Stimulated activated CD4-positive, alpha-beta T cell treated with anti-CD3 and anti-CD28 coated beads, Interleukin-4, amount 100 ng/mL, for 48 hours (primary cell): ENCODE measurements around the gene CACNB4.
"Not testable (repeated sequence)": the region's sequence is repeated elsewhere in the genome, so short reads cannot be mapped to it uniquely, and the experiment has no call there.

Source experiments
- DNase-seq, 2 donors: peaks; one replicate each; pipeline ENCODE4 v3.0.0-alpha.2; 2020; ENCODE audit warnings: low read depth in 2 of 2

CACNB4 gene

GRCh38 chr2:151905963-151906632 lies 192.7 kb downstream of the CACNB4 start:
- no peak for DNase-seq

GRCh38 chr2:151904807-151905206 lies 194.0 kb downstream of the CACNB4 start:
- DNase-seq: no peak

- DNase-seq: no peak
Measured at GRCh38 chr2:151904021-151904420, 194.8 kb downstream of the CACNB4 start.

DNA sequence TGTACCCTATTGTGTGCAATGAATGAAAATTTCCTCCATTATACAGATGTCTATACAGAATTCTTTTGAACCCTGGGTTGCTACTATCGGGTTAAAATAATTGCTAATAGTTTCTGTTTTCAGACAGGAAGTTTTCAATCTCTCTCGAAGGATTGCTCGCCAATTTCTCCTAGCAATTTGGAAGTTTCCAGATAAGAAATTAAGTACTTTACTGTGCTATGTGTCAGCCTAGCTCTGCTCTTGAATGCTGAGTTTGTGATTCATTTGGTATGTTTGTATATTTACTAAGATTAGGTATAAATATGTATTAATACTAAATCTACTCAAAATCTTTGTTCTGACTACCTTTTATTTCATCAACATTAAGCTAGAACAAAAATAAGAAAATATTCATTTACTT lies 196.0 kb downstream of the CACNB4 start:
- no peak for DNase-seq

DNA sequence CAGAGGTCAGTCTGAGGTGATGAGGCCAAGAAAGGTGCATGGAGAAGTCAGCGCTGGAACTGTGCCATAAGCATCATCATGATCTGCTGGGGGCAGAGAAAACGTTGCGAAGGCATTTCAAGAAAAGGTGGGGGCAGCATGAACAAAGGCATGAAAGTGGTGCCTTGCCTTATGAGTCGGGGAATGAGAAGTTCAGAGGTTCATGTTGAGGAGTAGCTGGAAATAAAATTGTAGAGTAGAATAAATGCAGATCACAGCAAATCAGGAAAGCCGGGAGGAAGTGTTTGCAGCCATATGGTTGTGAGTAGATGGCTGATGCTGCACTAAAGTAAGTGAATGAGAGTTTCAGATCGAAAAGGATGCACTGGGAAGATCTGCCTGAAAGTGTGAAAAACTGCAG lies 198.5 kb downstream of the CACNB4 start:
- DNase-seq: no peak

GRCh38 chr2:151899156-151899555 lies 199.7 kb downstream of the CACNB4 start:
- no peak for DNase-seq

DNA sequence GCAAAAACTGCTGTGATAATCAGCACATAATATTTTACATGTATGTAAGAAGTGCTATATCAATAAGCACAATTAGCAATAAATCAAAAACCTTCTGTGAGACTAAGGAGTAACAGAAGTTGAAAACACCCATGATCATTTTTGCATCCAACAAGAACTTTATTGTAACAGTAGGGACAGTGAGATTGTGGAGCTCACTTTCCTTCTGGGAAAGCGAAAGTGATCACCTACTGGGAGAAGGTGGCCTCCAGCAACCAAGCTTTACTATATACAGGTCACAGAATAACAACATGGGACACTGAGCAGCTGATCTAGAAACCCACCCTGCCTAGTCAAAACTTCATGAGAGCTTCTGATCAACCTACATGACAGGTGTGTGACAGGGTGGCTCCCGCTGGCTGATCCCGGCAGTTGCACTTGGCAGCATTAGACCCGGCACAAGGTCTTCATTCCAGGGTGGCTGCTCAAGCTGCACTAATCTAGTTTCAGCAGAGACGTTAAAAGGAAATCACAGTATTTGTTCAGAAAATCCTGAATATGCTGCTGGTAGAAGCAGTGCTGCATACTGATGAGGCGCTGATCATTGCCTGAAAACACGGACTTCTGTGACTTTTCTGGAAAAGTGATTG lies 207.2 kb downstream of the CACNB4 start:
- no peak for DNase-seq

DNA sequence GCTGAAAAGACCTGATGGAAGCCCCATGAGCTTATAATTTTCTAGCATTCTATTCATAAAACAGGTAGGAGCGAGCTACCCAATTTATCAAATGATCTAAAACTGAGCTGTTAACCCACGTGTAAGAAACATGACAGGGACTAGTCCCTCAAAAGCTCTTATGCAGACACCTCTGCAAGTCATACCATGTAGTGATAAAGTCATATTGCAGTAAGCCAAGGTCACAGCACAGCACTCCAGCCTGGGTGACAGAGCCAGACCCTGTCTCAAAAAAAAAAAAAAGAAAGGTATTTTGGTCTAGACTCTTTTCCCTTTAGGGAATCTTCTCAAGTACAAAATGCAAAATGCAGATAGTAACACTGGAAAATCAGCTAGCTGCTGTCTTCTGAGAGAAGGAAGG lies 211.7 kb downstream of the CACNB4 start:
- no peak for DNase-seq

DNA sequence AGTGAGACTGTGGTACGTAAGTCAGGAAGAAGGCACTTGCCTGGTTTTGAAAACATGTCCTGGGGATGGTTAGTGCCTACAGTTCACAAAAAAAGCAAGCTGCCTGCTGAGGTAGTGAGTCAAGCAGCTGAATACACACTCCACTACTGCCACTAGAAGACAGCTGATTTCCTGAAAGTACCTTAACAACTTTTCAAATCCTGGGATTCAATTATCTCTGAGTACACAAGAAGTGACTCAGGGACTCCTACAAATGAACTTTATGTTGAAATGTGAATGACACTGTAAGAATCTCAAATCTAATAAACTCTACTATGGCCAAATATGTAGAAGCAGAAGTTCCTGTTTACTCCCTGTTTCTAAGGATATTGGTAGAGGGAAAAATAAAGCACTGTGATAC lies 212.6 kb downstream of the CACNB4 start:
- no peak for DNase-seq

DNA sequence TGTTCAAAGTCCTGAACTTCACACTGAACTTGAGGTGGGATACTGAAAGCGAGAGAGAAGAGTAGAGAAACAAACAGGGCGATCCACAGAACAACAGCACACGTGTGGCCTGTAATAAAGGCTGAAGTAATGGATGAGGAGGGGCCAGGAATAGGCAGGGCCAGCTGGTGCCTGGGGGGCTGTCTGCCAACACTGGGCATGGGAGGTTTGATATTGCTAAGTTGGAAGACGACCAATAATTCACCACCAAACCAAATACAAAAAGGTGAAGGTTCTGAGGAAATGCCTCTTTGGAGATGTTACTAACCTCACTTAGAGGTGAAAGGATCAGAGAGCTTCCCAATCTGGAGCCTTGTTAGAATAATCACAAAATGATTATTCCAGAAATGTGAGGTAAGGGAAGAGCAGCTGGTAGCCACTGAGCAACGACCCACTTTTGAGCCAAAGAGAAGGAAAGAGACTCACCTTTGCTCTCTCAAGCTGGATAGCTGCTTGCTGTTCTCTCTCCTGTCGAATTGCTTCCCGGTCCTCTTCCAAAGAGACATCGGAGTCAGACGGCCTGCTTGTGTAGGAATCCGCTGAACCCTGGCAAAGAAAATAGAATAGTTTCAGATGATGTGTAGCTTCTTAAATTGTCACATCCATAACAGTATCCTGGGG lies 215.9 kb downstream of the CACNB4 start:
- no peak for DNase-seq

GRCh38 chr2:151881342-151881741 lies 217.5 kb downstream of the CACNB4 start:
- DNase-seq: no peak

DNA sequence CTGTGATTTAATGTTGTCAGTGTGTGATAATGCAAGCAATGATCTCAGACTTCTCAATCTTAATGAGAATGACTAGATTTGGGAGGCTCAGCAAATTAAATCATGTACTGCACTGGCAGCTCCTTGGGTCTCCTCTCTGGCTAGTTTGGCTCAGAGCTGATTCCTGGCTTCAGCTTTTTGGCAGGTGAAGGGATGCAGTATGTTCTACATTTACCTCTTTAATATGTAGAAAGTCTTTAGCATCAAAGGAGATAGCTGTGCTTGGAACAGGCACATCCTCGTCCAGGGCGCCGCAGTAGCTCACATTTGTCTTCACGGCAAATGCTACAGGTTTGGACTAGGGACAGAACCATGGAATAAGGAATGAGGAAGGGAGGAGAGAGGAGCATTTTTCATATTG lies 218.3 kb downstream of the CACNB4 start:
- no peak for DNase-seq

DNA sequence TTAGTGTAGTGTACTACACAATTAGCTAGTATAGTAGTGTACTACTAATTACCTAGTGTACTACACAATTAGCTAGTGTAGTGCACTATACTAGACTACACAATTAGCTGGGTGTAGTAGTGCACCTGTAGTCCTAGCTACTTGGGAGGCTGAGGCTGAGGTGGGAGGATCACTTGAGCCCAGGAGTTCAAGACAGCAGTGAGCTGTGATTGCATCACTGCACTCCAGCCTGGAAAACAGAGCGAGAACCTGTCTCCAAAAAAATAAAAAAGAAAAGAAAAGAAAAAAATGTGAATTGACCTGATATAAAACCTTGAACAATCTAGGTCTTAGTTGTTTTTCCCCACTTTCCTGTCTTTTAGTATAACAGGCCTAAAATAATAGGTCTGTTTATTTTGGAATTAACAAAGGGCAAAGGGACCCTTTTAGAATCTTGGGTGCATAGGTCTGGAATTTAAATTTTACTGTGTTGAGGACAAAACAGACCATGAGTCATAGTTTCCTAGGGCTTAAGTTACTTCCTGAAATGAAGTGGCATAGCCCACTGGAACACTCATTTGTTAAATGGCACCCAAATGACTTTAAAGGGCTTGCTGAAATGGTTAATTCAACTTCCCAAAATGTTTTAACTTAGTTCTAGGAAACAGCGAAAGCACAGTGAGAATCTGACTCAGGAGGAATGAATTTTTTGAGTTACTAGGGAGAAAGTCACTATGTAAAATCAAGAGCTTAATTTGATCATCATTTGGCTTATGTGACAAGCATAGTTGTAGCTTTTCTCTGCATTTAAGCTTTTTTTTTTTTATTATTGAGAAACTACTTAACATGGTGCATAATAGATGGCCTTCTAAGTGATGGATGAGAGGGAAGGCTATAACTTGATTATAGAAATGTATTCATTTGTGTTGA lies 219.9 kb downstream of the CACNB4 start:
- DNase-seq: no peak

- DNase-seq: no peak
Measured at GRCh38 chr2:151878204-151878603, 220.6 kb downstream of the CACNB4 start.

DNA sequence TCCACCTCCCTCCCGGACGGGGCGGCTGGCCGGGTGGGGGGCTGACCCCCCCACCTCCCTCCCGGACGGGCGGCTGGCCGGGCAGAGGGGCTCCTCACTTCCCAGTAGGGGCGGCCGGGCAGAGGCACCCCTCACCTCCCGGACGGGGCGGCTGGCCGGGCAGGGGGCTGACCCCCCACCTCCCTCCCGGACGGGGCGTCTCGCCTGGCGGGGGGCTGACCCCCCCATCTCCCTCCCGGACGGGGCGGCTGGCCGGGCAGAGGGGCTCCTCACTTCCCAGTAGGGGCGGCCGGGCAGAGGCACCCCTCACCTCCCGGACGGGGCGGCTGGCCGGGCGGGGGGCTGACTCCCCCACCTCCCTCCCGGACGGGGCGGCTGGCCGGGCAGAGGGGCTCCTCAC lies 223.2 kb downstream of the CACNB4 start:
- DNase-seq: not testable (repeated sequence)

DNA sequence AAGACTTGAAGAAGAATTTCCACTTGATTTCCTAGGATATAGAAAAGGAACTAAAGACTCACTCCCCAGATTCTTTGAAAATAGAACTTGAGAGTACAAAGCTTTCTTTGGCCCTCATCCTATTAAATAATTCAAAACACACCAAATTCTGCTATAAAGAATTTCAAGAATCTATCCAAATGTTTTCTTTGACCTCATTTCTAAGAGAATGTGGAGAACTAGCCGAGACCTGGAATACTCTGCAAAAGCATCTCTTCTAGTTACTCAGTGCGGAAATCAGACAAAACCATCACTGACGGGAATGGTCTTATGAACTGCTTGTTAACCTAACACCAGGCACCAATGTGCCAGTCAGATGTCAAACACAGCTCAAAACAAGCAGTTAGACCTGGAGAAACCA lies 226.4 kb downstream of the CACNB4 start:
- DNase-seq: no peak

GRCh38 chr2:151869291-151869690 lies 229.6 kb downstream of the CACNB4 start:
- no peak for DNase-seq

GRCh38 chr2:151862700-151863099 lies 236.1 kb downstream of the CACNB4 start:
- no peak for DNase-seq

GRCh38 chr2:151861174-151861573 lies 237.7 kb downstream of the CACNB4 start:
- DNase-seq: no peak

DNA sequence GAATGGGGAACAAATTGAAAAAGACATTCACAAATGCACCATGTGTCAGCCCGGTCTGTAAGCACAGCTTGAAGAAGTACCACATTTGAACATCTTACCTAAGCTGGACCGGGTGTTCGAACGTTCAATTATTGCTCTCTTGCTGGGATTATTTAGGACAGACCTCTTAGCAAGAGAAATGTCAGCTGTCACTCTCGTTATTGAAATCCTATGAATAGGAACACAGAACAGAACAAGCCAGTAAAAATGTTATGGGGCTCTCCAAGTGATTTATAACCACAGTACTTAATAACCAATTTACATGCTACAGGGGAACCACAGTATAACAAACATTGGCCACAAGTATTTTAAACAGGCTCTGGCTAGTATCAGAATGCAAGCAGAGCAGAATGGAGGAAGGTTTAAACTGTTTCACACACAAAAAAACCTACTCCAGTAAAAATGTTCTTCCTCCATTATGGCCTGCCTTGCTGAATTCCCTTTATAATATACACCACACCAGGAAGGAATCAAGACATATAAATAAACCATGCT lies 238.2 kb downstream of the CACNB4 start:
- no peak for DNase-seq

GRCh38 chr2:151860210-151860609 lies 238.6 kb downstream of the CACNB4 start:
- DNase-seq: no peak

GRCh38 chr2:151857650-151858049 lies 241.2 kb downstream of the CACNB4 start:
- DNase-seq: no peak
